Ramos (cell line): ENCODE results near the gene PAX7.
"Not testable (repeated sequence)": the region's sequence is repeated elsewhere in the genome, so short reads cannot be mapped to it uniquely, and the experiment has no call there.

Experiments used
- in situ Hi-C: fragments of 300-500 bp; cut with MboI; formaldehyde crosslinking; loops from one replicate; pipeline ENCODE4 v1.14.3; 2022; ENCODE audit warnings: low sequenced_read_pairs; ENCODE audit not compliant: unreplicated experiment

Gene PAX7

DNA sequence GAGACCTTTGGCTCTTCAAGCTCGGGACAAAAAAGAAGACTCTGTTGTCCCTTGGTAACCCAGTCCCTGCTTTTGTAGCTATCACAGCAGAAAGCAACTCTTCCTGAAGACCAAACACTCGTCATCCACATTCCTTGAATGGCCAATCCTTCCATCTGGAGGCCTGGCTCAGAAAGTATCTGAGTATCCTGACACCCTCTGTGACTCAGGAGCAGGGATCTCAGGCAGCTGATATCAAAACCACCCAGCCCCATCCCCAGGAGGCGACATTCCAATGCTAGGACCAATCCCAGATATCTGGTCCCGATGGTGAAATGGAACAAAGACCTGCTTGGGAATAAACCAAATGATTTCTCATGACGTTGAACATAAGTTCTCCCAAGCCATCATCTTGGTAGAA, 116.3 kb downstream of the PAX7 start:
- in situ Hi-C loops: no loop called here

DNA sequence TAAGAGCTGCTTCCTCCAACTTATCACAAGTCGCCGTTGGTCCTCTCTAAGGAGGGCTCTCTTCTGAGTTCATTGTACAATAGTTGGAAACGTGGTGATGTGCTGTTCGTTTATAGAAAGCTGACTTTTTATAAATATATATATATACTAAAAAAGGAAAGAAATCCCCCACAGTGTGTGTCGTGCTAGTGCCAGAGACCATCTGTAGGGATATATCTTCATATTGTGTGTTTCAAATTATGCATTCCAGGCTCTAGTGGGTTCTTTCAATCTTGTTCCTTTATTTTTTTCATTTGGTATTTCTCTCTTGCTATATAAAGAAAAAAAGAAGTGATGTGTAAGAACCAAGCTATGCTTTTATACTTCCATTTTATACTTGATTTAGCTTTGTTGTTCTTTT, 117.0 kb downstream of the PAX7 start:
- in situ Hi-C loops: no loop called here

DNA sequence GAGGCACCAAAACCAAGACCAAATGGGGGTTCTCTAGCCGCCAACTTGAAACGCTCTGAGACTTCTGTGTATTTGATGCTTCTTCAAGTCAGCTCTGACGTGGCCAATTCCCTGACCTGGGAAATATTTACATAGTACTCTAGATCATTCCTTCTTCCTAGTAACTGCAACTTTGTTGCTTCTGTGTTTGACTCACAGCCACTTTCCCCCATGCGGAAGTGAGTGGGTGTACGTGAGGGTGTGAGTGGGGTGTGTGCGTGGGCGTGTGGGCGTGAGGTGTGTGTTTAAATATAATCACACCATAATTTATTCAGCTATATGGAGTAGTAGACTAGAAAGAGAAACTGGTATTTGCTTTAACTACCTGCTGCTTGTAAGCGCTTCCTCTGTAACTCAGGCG, 117.8 kb downstream of the PAX7 start:
- in situ Hi-C loops: no loop called here

DNA sequence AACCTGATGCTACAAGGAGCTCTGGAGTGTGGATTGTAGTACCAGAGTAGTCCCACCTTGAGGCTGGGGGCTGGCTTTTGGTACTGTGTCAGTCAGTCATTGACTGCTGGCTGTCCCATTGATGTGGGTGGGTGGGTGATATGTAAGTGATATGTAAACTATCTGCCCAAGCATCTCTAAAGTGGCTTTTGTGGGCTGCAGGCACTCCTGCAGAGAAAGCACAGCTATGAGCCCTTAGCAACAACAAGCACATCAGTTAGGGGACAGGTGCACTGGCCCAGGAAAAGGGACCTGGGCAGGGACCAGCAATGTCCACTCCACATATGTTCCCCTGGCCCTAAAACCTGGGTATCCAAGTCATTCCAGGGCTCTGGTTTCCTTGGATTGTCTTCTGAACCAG, 118.9 kb downstream of the PAX7 start:
- in situ Hi-C loops: no loop called here

DNA sequence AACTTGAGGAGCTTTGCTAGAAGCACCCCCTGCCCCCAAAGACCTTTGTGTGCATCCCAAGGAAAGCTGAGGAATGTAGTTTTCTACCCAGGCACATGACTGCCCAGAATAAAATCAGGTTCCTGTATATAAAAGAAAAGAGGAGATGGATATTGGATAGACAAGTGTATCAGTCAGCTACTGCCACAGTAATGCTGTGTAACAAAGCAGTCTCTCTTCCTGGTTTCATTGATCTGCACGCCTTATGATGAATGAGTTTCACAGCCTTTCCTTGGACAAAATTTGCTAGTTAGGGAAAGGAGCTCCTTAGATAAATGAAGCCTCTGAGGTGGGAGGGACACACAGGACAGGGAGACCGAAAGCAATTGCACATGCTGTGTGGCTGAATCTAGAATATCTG, 120.0 kb downstream of the PAX7 start:
- in situ Hi-C loops: no loop called here

DNA sequence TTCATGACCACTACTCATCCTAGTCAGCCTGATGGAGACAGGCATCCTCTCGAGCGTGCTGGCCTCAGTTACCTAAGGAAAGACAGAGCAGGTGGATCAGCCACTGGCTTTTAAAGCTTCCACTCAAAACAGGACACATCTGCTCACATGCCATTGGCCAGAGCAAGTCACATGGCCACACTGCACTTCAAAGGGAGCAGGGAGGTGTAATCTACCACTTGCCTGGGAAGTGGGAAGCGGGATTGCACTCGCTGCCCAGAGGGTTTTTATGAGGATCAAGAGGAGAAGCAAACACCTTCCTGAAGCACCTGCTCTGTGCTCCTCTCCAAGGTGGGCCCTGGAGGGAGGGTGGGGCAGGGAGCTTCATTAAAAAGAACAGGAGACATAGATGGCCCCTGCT, 120.8 kb downstream of the PAX7 start:
- in situ Hi-C loops: no loop called here

DNA sequence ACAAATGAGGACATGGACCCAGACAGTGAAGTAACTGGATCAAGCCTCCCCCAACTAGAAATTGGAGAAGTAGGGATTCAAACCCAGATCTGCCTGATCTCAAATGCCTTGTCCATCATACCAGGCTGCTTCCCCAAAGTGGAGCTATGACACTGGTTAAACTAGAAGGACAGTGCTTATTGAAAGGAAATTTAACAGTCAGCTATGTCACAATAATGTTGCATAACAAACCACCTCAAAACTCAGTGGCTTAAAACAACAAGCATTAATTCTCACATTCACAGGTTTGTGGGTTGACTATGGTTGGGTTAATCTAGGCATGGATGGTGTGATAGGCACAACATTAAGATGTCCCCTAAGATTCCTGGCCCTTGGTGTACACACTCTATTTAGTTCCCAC, 121.8 kb downstream of the PAX7 start:
- in situ Hi-C loops: no loop called here

DNA sequence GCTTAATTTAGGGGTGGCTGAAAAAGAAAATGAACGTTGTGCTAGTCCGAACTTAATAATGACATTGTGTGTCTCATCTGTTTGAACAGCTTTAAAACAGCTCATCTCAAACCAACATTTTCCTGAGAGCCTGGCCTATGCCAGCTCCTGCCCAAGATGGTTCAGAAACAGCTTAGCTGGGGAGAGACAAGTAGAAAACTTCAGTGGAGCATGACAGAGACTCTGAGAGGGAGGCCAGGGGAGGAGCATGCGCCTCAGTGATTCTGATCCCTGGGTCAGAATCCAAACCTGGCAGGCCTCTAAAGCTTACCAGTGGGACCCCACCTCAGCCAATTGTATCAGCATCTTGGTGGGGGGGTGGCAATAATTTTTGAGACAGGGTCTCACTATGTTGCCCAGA, 129.5 kb downstream of the PAX7 start:
- in situ Hi-C loops: no loop called here

DNA sequence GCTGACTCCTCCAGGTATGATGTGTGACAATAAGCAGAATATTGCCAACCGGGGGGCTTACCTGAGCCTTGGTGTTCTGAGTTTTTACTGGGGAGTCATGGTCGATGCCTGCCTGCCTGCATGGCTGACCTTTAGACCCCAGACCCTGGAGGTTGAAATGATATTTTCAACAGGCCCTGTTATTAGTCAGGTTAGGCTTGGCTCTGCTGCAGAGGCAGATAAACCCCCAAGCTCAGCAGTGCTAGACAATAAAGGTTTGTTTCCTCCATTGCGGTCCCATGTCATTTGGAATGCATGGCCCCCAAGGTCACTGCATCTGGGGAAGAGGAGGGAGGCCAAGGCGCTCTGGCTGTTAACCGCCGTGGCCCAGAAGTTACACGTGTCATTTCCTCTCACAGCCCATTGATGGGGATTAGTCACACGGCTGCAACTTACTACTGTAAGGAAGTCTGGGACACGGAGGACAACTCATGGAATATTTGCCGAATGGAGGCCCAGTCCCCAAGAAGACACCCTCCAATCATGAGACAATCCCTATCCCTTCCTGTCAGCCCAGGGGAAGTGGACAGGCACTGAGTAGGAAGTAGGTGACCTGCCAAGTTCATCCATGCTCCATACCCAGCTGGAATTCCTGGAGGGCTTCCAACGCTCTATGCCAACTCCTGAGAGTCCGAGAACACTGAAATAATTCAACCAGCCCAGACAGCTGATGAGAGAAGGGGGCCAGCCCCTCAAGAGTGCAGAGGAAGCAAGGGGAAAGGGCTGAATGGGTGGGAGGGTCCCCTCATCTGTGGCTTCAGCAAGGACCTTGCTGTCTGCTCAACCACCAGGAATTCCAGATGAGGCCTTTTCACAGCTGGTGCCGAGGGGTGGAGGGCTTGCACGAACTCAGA, 131.5 kb downstream of the PAX7 start:
- in situ Hi-C loops: no loop called here

DNA sequence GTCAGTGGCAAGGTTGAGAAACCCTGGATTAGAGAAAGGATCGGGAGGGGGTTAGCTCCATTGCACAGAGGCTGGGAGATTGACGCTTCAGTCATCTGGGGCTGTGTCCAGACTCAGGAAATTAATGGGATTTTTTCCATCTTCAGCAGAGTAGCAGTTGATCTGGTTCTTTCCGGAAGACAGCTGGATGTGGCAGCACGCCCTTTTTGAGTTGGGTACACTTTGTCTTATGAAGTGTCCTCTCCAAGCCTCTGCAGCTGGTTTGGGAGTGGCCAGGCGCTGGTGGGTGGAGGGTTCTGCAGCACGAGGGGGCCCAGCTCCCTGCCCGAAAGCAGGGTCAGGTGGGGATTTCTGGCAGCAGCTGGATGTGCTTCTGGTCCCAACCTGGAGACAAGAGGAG, 133.7 kb downstream of the PAX7 start:
- in situ Hi-C loops: no loop called here

DNA sequence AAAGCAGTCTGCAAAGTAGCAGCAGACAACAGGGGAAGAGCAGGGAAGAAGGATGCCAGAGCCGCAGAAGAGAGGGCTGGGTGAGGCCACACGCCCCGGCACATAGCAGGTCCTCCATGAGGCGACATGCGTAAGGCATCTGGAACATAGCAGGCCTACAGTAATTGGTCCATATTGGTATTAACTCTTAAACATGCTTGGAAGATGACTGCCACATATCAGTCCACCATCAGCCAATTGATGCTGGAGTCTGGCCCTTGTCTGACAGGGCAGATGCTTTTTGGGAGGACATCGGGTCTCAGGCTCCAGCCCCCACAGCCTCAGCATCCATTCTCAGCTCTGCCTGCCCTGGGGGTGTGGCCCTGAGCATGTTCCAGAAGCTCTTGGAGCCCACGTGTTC, 135.1 kb downstream of the PAX7 start:
- in situ Hi-C loops: no loop called here

DNA sequence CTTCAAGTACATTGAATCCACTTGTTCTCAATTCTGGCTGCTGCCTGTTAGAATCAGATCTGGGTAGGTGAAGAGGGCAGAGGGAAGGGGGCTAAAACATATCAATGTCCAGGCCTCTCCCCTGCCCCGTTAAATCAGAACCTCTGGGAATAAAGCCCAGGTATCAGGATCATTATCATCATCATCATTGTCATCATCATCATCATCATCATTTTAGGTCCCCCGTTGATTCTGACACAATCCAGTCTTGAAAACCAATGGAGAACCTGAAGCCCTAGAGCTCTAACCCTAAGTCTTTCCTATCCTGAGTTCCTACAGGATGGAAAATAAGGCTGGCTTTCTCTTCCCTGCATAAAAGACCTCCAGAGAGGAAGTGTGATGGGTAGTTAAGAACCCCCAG, 135.7 kb downstream of the PAX7 start:
- in situ Hi-C loops: no loop called here

DNA sequence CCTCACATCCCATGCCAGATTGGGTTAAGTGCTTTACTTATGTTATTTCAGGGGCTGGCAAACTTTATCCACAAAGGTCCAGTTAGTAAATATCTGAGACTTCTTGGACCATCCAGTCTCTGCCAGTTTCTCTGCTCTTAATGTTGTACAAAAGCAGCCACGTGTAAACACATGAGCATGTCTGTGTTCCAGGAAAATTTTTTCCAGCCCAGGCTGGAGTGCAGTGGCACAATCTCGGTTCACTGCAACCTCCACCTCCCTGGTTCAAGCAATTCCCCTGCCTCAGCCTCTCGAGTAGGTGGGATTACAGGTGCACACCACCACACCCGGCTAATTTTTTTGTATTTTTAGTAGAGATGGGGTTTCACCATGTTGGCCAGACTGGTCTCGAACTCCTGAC, 136.9 kb downstream of the PAX7 start:
- in situ Hi-C loops: not testable (repeated sequence)

DNA sequence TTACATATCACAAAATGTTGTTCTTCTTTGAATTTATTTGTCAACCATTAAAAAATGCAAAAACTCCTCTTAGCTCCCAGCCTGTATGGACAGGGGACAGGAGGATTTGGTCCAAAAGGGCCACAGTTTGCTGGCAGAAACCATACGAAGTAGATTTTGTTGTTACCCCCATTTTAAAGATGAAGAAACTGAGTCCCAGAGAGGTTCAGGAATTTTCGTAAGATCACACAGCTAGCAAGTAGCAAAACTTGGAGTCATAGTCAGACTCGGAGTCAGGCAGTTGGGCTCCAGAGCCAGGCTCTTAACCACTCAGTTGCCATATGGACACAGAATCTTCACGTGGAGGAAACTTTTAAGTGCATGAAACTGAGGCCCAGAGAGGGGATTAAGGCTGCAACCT, 137.4 kb downstream of the PAX7 start:
- in situ Hi-C loops: no loop called here

DNA sequence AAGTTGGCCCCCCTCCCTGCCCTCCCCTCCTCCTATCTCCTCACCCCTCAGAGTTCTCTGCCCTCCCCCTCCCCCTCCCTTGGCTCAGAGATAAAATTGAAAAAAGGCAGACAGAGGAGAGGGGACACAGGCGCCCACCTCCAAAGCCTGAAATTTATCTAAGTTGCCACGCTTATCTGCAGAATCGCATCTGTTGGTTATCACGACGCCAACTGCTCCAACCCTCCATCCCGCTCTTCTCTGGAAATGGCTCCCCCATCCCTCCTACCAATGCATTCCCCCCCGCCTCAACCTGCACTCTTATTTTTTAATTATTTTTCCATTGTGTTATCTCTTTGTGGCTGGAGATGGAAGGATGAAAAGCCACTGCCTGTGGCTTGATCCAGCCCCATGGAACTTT, 138.5 kb downstream of the PAX7 start:
- in situ Hi-C loops: no loop called here

DNA sequence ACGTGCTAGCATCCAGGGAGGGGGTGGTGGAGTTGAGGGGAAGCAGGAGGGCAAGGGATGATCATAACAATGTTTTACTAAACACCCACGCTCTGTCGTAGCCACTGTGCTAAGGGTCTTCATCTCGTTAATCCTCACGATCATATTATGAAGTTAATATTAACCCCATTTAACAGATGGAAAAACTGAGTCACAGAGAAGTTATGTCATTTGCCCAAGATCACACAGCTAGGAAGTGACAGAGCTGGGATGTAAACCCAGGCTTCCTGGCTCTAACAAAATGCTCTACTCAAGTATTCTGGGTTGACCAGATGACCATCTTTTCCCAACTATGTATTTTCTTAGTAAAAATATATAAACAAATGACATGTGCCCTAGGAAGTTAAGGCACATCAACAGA, 140.2 kb downstream of the PAX7 start:
- in situ Hi-C loops: no loop called here

DNA sequence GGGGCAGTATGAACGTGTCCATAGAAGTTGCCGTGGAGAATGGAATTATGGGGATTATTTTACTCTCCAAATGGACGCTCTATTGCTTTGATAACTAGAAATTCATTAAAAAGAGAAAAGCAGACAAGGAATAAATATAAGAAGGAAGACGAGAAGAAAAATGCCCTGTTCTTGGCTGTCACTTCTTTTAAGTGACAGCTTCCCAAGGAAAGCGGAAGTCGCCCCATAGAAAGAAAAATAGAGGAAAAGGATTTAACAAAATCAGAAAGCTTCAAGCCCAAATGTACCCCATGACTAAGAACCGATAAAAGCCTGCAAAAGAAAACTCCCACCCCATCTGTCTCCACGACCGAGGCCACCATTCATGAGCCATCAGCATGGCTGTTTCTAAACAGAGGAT, 143.1 kb downstream of the PAX7 start:
- in situ Hi-C loops: no loop called here

DNA sequence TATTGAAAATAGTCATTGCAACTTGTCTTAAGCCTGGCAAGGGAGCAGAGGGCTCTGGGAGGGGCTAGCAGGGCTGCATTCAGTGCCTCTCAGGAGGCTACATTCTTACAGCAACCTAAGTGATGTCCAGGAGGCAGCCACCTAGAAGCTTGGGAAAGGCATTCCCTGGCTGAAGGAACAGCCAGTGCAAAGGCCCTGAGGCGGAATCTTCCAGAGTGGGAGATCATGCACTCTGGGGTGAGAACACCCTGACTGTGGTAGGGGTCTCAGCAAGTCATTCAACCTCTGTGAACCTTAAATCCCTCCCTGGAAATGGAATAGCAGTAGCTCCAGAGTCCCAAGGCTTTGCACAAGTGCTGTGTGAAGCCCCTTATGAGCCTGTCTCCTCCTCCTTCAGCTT, 144.7 kb downstream of the PAX7 start:
- in situ Hi-C loops: no loop called here

DNA sequence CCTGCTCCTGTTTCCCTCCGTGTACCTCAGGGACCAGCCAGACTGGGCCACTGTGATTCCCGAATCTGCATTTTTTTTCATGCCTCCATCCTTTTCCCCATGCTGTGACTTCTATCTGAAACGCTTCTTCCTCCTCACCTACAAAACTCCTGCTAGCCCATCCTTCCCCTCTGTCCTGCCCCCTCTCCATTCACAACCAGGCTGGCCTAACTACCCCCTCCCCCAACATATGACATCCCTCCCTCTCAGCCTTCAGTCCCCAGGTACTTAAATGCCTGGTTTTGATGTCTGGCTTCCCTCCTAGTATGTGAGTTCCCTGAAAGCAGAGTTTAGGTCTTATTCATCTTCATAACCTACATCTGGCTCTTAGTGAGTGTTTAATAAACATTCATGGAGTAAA, 146.1 kb downstream of the PAX7 start:
- in situ Hi-C loops: no loop called here

DNA sequence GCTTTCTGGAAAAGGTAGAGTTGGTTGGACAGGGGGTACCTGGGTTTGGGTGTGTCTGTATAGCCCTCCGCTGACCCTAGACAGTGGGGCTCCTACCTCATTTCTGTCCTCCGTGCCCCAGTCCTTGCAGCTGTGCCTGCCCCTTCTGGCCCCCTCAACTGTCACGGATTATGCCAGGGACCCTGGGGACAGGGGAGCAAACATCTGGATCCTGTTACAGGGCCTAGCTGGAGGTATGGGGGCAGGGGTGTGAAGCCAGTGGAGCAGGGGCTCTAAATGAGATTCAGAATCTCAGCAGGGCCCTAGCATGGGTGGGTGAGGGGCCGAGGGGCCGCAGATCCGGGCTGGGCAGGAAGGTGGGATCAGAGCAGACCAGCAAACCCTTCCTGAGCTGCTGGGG, 147.8 kb downstream of the PAX7 start:
- in situ Hi-C loops: no loop called here

DNA sequence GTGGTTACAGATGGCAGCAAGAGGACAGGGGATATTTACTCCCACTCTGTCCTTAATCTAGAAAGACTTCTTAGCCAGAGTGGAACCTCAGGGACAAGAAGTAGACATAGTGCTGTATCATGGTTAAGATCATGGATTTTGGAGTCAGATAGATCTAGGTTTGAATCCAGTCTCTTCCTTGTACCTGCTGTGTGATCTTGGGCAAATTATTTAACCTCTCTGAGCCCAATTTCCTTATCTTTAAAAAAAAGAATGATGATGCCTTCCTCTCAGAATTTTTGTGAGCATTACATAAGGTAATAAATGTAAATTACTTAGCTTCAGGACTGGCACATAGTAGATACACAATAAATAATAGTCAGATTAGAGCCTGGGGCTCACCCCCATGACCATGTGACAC, 150.4 kb downstream of the PAX7 start:
- in situ Hi-C loops: no loop called here

DNA sequence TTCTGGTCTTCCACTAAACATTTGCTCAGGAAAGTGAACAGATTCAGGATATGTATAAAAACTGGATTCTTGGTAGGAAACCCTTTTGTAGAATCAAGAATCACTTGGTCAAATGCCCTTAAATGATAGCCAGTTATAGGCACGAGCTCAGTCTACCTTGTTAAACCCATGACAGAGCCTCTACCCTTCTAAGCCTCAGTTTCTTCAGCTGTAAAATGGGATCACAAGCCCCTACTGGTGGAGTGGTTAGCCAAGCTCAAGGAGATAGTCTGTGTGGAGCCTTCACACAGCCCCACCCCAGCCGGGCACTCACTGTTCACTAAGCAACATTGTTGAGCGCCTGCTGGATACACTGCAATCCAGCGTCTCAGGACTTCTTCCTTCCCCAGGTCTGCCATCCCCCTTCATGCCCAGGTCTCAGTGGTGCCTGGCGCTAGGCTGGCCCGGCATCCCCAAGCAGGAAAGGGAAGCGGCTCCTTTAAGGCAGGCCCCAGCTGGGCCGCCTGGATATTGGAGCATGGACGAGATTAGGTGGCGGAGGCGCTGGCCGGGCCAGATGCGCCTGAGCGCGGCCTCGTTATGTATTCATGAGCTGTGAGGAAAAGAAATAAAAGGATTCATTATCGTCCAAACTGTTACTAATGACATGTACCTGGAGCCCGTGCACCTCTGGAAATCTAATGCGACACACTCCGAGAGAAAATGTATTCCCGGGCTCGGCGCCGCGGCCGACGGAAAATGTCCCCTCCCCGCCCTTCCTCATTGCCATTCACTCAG, 153.2 kb downstream of the PAX7 start:
- in situ Hi-C loops: no loop called here
